GM12878 (cell line): ENCODE data around the gene FNDC3B. TPM values are rescaled to one million over a fixed set of nuclear protein-coding genes. Genes with fewer than 3 reads are reported as not detected.

Experiments
- ATAC-seq: fragments of 200-7000 bp; cut with Tn5 transposase; 3 replicates; pipeline ENCODE4 v1.9.1; 2020; ENCODE audit warnings: mild to moderate bottlenecking, moderate library complexity
- BruUV-seq: library from RNA; stranded (reverse); fragments of 400-500 nt; replicated peaks from 2 replicates; lab custom pipeline; 2021; lab: Mats Ljungman, UMichigan
- CTCF ChIA-PET: fragments of 300-600 bp; sonication (Branson Sonifier 250); formaldehyde crosslinking; extraction: SDS; loops from one replicate; lab custom pipeline; 2021; ENCODE audit warnings: inconsistent platforms; lab: Yijun Ruan, JAX
- POLR2A ChIA-PET: fragments of 350-600 bp; formaldehyde crosslinking; extraction: SDS; loops from one replicate; lab custom pipeline; 2021; ENCODE audit warnings: inconsistent platforms; lab: Charles Lee
- RAD21 ChIA-PET: fragments of 300-600 bp; sonication (Branson Sonifier 250); formaldehyde crosslinking; loops from one replicate; lab custom pipeline; 2023; ENCODE audit warnings: antibody characterized with exemption; ENCODE audit not compliant: unreplicated experiment; lab: Charles Lee
- SMC1A ChIA-PET: fragments of 300-600 bp; sonication (Branson Sonifier 250); formaldehyde crosslinking; loops from one replicate; lab custom pipeline; 2023; ENCODE audit not compliant: unreplicated experiment, uncharacterized antibody; lab: Charles Lee
- DNase-seq: peaks from one replicate; pipeline ENCODE4 v3.0.0-alpha.2; 2011; ENCODE audit warnings: low read depth, low spot score
- FAIRE-seq: peaks from 3 replicates; lab custom pipeline; 2011; peaks lifted over from hg19 to GRCh38; lab: Jason Lieb, UNC
- H2AFZ ChIP-seq: 2 replicates; pipeline ENCODE4 v1.6.0; 2011; ENCODE audit warnings: low read depth, low read length, control low read depth; ENCODE audit not compliant: control insufficient read depth
- H3K27ac ChIP-seq: 2 replicates; pipeline ENCODE4 v1.5.1; 2011; ENCODE audit warnings: control low read depth; ENCODE audit not compliant: control insufficient read depth, insufficient read depth
- H3K27me3 ChIP-seq, 2 experiments: replicated peaks in 1 of 2; 2 replicates each; pipeline versions ENCODE4 v1.6.0 to v1.6.1; 2011; ENCODE audit warnings: low read length in 1 of 2; ENCODE audit not compliant: control insufficient read depth in 2 of 2, insufficient read depth in 2 of 2
- H3K36me3 ChIP-seq, 2 experiments: 2 replicates each; pipeline ENCODE4 v1.5.1; 2011; ENCODE audit warnings: low read length in 1 of 2; ENCODE audit not compliant: control insufficient read depth in 2 of 2, insufficient read depth in 2 of 2
- H3K4me1 ChIP-seq: 2 replicates; pipeline ENCODE4 v1.6.1; 2011; ENCODE audit warnings: mild to moderate bottlenecking, low read length, moderate library complexity, mixed read lengths; ENCODE audit not compliant: control insufficient read depth, insufficient read depth
- H3K4me2 ChIP-seq: 2 replicates; pipeline ENCODE4 v1.6.0; 2011; ENCODE audit warnings: control low read depth; ENCODE audit not compliant: control insufficient read depth, insufficient read depth
- H3K4me3 ChIP-seq: fragments of 200-600 bp; sonication (generic); 2 replicates; pipeline ENCODE4 v1.5.1; 2016
- H3K79me2 ChIP-seq: 2 replicates; pipeline ENCODE4 v1.6.0; 2011; ENCODE audit warnings: low read length; ENCODE audit not compliant: control insufficient read depth, insufficient read depth
- H3K9ac ChIP-seq: 2 replicates; pipeline ENCODE4 v1.8.0; 2011; ENCODE audit warnings: low read length, control low read depth, mixed read lengths; ENCODE audit not compliant: control insufficient read depth, insufficient read depth
- H3K9me3 ChIP-seq: replicated peaks from 3 replicates; pipeline ENCODE4 v1.5.1; 2011; ENCODE audit warnings: mild to moderate bottlenecking, low read length; ENCODE audit not compliant: control insufficient read depth, insufficient read depth
- H4K20me1 ChIP-seq: 2 replicates; pipeline ENCODE4 v1.6.0; 2011; ENCODE audit not compliant: control insufficient read depth, insufficient read depth
- PRDM15 ChIP-seq: fragments of 450-650 bp; formaldehyde crosslinking; IDR thresholded peaks from 2 replicates; pipeline ENCODE4 v1.4.0; 2020; ENCODE audit warnings: mild to moderate bottlenecking, moderate library complexity
- SMAD1 ChIP-seq: fragments of 450-650 bp; IDR thresholded peaks from 2 replicates; pipeline ENCODE4 v1.6.1; 2018; ENCODE audit warnings: mild to moderate bottlenecking, low read depth; ENCODE audit not compliant: partially characterized antibody
- WGBS: methylation state at CpG from one replicate; pipeline ENCODE4 v1.1.6; 2016; ENCODE audit warnings: low lambda C conversion rate; ENCODE audit not compliant: insufficient replicate concordance, insufficient coverage; ENCODE audit errors: missing lambda C conversion rate; 5-methylcytosine and 5-hydroxymethylcytosine counted together
- in situ Hi-C: fragments of 300-500 bp; cut with MboI; formaldehyde crosslinking; loops from 9 replicates; pipeline ENCODE4 v1.14.3; 2018; ENCODE audit warnings: mixed read lengths
- intact Hi-C: fragments of 100-400 bp; cut with micrococcal nuclease; formaldehyde crosslinking; loops from one replicate; pipeline ENCODE4 v1.14.2; 2022; ENCODE audit not compliant: unreplicated experiment
- polyA plus RNA-seq, 11 experiments: library from polyadenylated mRNA; depleted of rRNA in 4 of 11; unstranded in 6 of 11; stranded (reverse) in 5 of 11; fragments of >200 nt; fragmentation: Nextera tagmentation in 4 of 11; fragmentation: Illumina TruSeq in 1 of 11; extraction: Ambion mirVana in 4 of 11; extraction: Trizol in 1 of 11; gene quantifications; 1 replicate in 1 of 11; 2 replicates in 10 of 11; pipeline versions ENCODE4 v1.2.1 to v1.2.3, GENCODE V29; 2011 to 2016; ENCODE audit warnings: inconsistent platforms in 2 of 11, missing spikeins in 2 of 11, low read depth in 1 of 11
- total RNA-seq, 4 experiments: library from RNA; depleted of rRNA in 3 of 4; stranded (reverse); fragments of >200 nt in 3 of 4; fragmentation: Illumina TruSeq in 1 of 4; extraction: Trizol in 1 of 4; gene quantifications; 2 replicates each; pipeline versions ENCODE4 v1.2.1 to v1.2.3, GENCODE V29; 2013 to 2021

The FNDC3B gene
- total and polyA plus RNA-seq, 10 of the 15 experiments (the other 5 are each of a cell fraction or from before 2014, with no cell fraction given): 7.9 to 35.0 (median 18.5) TPM

- ATAC-seq (no peak), DNase-seq (no peak), FAIRE-seq (no peak)
- POLR2A ChIA-PET: interaction anchor here (1.1 to 6.8 kb wide), 3 partner anchors 13 to 30 kb away, joined by 3 to 54 read pairs (median 5); no protein-coding TSS in a partner anchor
- peaks cover 30% of the 10 kb centered on the region for H3K4me1 ChIP-seq
- H3K79me2 ChIP-seq: peaks cover 67% of the 10 kb centered on the region
- H3K4me2 ChIP-seq: peak overlapping the region; percentile 71
- intact Hi-C loops (no loop called here), in situ Hi-C loops (no loop called here)
- SMC1A ChIA-PET: interaction anchor here (1.4 to 23.1 kb wide), 5 partner anchors 15 to 142 kb away, joined by 3 to 441 read pairs (median 15); no protein-coding TSS in a partner anchor
- peak overlapping the region; percentile 22; the same call in 1 of the 2 replicates for H3K4me3 ChIP-seq
- H3K9me3 ChIP-seq: no peaks in the 10 kb centered on the region; the same call in 1 of the 3 replicates
- CTCF ChIA-PET: no interaction called here
- BruUV-seq: no TSS peak
- peak overlapping the region; percentile 78 for H3K27ac ChIP-seq
- H2AFZ ChIP-seq: no peak overlapping the region
- RAD21 ChIA-PET: interaction anchor here (1.4 to 4.3 kb wide), 4 partner anchors 13 to 45 kb away, joined by 4 to 46 read pairs (median 9); no protein-coding TSS in a partner anchor
- TF ChIP-seq SMAD1 (no peak), PRDM15 (CRISPR knock-in tag) (no peak)
- H3K36me3 ChIP-seq: no peaks in the 10 kb centered on the region; a peak in 1 of 4 replicates
- no peaks in the 10 kb centered on the region; the same call in 1 of the 2 replicates for H4K20me1 ChIP-seq
- peak overlapping the region; percentile 65 for H3K9ac ChIP-seq
- H3K27me3 ChIP-seq: no peaks in the 10 kb centered on the region
- WGBS: 91% methylated on average over 7 of the region's 7 CpGs
These were observed 113.5 kb downstream of the FNDC3B start for GRCh38 chr3:172152874-172153273.
